NB4 (cell line): ENCODE measurements around the gene SH3BP1.
A peak's percentile ranks its signal among the peaks of the same experiment; 100 is the strongest.

Experiments used
- DNase-seq: peaks from one replicate; pipeline ENCODE4 v3.0.0; 2010; ENCODE audit warnings: low read depth
- H3K4me3 ChIP-seq: one replicate; pipeline ENCODE4 v1.5.1; 2011; ENCODE audit warnings: mild to moderate bottlenecking, low read depth, low read length, moderate library complexity
- CTCF ChIP-seq: IDR thresholded peaks from one replicate; pipeline ENCODE4 v1.5.1; 2012; ENCODE audit warnings: low read depth, low read length
- MAX ChIP-seq: IDR thresholded peaks from 2 replicates; pipeline ENCODE4 v1.6.1; 2011; ENCODE audit warnings: low read depth, low read length
- MYC ChIP-seq: IDR thresholded peaks from 2 replicates; pipeline ENCODE4 v1.6.1; 2011; ENCODE audit warnings: low read depth, low read length
- POLR2A ChIP-seq: IDR thresholded peaks from 2 replicates; pipeline ENCODE4 v1.6.1; 2011; ENCODE audit warnings: mild to moderate bottlenecking; ENCODE audit not compliant: insufficient read length; ENCODE audit errors: extremely low read depth

The SH3BP1 gene

GRCh38 chr22:37662039-37662438, 22.6 kb downstream of the SH3BP1 start:
- peak overlapping the region; percentile 11 for H3K4me3 ChIP-seq
- TF ChIP-seq CTCF (no peak), POLR2A (no peak), MYC (no peak), MAX (no peak)
- DNase-seq = no peak

- DNase-seq = no peak
- no peak overlapping the region for H3K4me3 ChIP-seq
Measured at GRCh38 chr22:37663521-37664140, 24.2 kb downstream of the SH3BP1 start.

GRCh38 chr22:37664249-37665101, 25.0 kb downstream of the SH3BP1 start:
- DNase-seq = no peak
- TF ChIP-seq CTCF (no peak), MYC (no peak), POLR2A (no peak), MAX (no peak)
- no peak overlapping the region for H3K4me3 ChIP-seq

More at GRCh38 chr22:37663521-37664140, 24.2 kb downstream of the SH3BP1 start:
- TF ChIP-seq CTCF = no peak
- TF ChIP-seq POLR2A = no peak
- TF ChIP-seq MAX = no peak
- no peak for TF ChIP-seq MYC

- no peak overlapping the region for H3K4me3 ChIP-seq
- TF ChIP-seq MAX = no peak
- no peak for TF ChIP-seq CTCF
- TF ChIP-seq POLR2A = no peak
- no peak for TF ChIP-seq MYC
- DNase-seq = no peak
Measured at GRCh38 chr22:37665487-37665886, 26.0 kb downstream of the SH3BP1 start.

- no peak for DNase-seq
- H3K4me3 ChIP-seq = no peak overlapping the region
- TF ChIP-seq POLR2A (no peak), CTCF (no peak), MYC (no peak), MAX (no peak)
Measured at GRCh38 chr22:37669586-37669985, 30.1 kb downstream of the SH3BP1 start.
